Measurements from ENCODE around the gene TMEM200B.
"Not testable (repeated sequence)": the region's sequence is repeated elsewhere in the genome, so short reads cannot be mapped to it uniquely, and the experiment has no call there.

Gene TMEM200B
- 0.06 to 0.78 reads per million in 2 experiments for total RNA-seq

GRCh38 chr1:29123887-29124365, at the start of gene TMEM200B:
TMEM200B (minus strand) TSS chr1:29123903; CDS start chr1:29121828, 2,075 bp downstream.
- DNase-seq (ENCODE audit: low read depth) = no peak

- no peak for DNase-seq (ENCODE audit: low read depth)
Observed at GRCh38 chr1:29172415-29172939, 48.8 kb upstream of the TMEM200B start.

- no peak for DNase-seq (ENCODE audit: low read depth)
Observed at GRCh38 chr1:29171521-29171920, 47.8 kb upstream of the TMEM200B start.

GRCh38 chr1:29171089-29171488, 47.4 kb upstream of the TMEM200B start:
- no peak for DNase-seq (ENCODE audit: low read depth)

- no peak for DNase-seq (ENCODE audit: low read depth)
Observed at GRCh38 chr1:29169976-29170375, 46.3 kb upstream of the TMEM200B start.

GRCh38 chr1:29167904-29168303, 44.2 kb upstream of the TMEM200B start:
- DNase-seq (ENCODE audit: low read depth) = no peak

GRCh38 chr1:29166291-29166878, 42.7 kb upstream of the TMEM200B start:
- no peak for DNase-seq (ENCODE audit: low read depth)

- no peak for DNase-seq (ENCODE audit: low read depth)
Observed at GRCh38 chr1:29164588-29164987, 40.9 kb upstream of the TMEM200B start.

GRCh38 chr1:29162476-29163138, 38.9 kb upstream of the TMEM200B start:
- no peak for DNase-seq (ENCODE audit: low read depth)

GRCh38 chr1:29162025-29162424, 38.3 kb upstream of the TMEM200B start:
- no peak for DNase-seq (ENCODE audit: low read depth)

- no peak for DNase-seq (ENCODE audit: low read depth)
Observed at GRCh38 chr1:29159773-29160172, 36.1 kb upstream of the TMEM200B start.

GRCh38 chr1:29157269-29157601, 33.5 kb upstream of the TMEM200B start:
- no peak for DNase-seq (ENCODE audit: low read depth)

GRCh38 chr1:29156543-29157268, 33.0 kb upstream of the TMEM200B start:
- DNase-seq (ENCODE audit: low read depth) = no peak

- DNase-seq (ENCODE audit: low read depth) = no peak
Observed at GRCh38 chr1:29152046-29152805, 28.5 kb upstream of the TMEM200B start.

GRCh38 chr1:29150346-29150745, 26.6 kb upstream of the TMEM200B start:
- DNase-seq (ENCODE audit: low read depth) = not testable (repeated sequence)

- no peak for DNase-seq (ENCODE audit: low read depth)
Observed at GRCh38 chr1:29148656-29149491, 25.2 kb upstream of the TMEM200B start.

GRCh38 chr1:29145739-29146437, 22.2 kb upstream of the TMEM200B start:
- DNase-seq (ENCODE audit: low read depth) = no peak

GRCh38 chr1:29144178-29144577, 20.5 kb upstream of the TMEM200B start:
- DNase-seq (ENCODE audit: low read depth) = no peak

- DNase-seq (ENCODE audit: low read depth) = no peak
Observed at GRCh38 chr1:29142714-29143113, 19.0 kb upstream of the TMEM200B start.

GRCh38 chr1:29136391-29136915, 12.8 kb upstream of the TMEM200B start:
- no peak for DNase-seq (ENCODE audit: low read depth)

Measured in T follicular helper cell (primary cell).